GM12801 (cell line): ENCODE results near the gene CASR.

ENCODE experiments used
- CTCF ChIP-seq: IDR thresholded peaks from one replicate; pipeline ENCODE4 v1.5.1; 2011; ENCODE audit warnings: control low read depth; ENCODE audit not compliant: insufficient read length; ENCODE audit errors: extremely low read depth

The CASR gene

GRCh38 chr3:122310361-122310760 lies 126.9 kb downstream of the CASR start:
- no peak for TF ChIP-seq CTCF

- no peak for TF ChIP-seq CTCF
Observed at GRCh38 chr3:122312826-122313225, 129.4 kb downstream of the CASR start.

- TF ChIP-seq CTCF = no peak
Observed at GRCh38 chr3:122313281-122313680, 129.8 kb downstream of the CASR start.

GRCh38 chr3:122314228-122314876 lies 130.9 kb downstream of the CASR start:
- no peak for TF ChIP-seq CTCF

GRCh38 chr3:122315619-122316018 lies 132.2 kb downstream of the CASR start:
- no peak for TF ChIP-seq CTCF

- TF ChIP-seq CTCF = no peak
Observed at GRCh38 chr3:122316368-122316767, 132.9 kb downstream of the CASR start.

GRCh38 chr3:122318620-122319019 lies 135.2 kb downstream of the CASR start:
- no peak for TF ChIP-seq CTCF
